Astrocyte of the cerebellum (primary cell): ENCODE data around the gene HTRA3.

Source experiments
- DNase-seq: peaks from one replicate; pipeline ENCODE4 v3.0.0-alpha.2; 2011; ENCODE audit warnings: low read depth
- H3K4me3 ChIP-seq: 2 replicates; pipeline ENCODE4 v1.5.1; 2011; ENCODE audit warnings: mild to moderate bottlenecking, low read depth, low read length, moderate library complexity
- CTCF ChIP-seq: IDR thresholded peaks from 2 replicates; pipeline ENCODE4 v1.5.1; 2012; ENCODE audit warnings: low read length, low read depth, moderate library complexity, mild to moderate bottlenecking; ENCODE audit errors: missing control alignments
- in situ Hi-C: cut with HindIII; loops from 2 replicates; pipeline ENCODE4 v1.10.0; 2017; ENCODE audit warnings: low sequenced_read_pairs

Gene HTRA3

GRCh38 chr4:8241211-8241779, 28.3 kb upstream of the HTRA3 start:
- H3K4me3 ChIP-seq: no peak overlapping the region
- TF ChIP-seq CTCF: no peak
- no peak for DNase-seq
- in situ Hi-C loops: no loop called here

GRCh38 chr4:8241895-8242696, 27.5 kb upstream of the HTRA3 start:
- peak; percentile 97 for TF ChIP-seq CTCF
- no peak overlapping the region for H3K4me3 ChIP-seq
- in situ Hi-C loops: no loop called here
- peak; percentile 92 for DNase-seq

- H3K4me3 ChIP-seq: no peak overlapping the region
- no peak for DNase-seq
- TF ChIP-seq CTCF: no peak
- in situ Hi-C loops: no loop called here
Observed at GRCh38 chr4:8242782-8243560, 26.6 kb upstream of the HTRA3 start.

DNA sequence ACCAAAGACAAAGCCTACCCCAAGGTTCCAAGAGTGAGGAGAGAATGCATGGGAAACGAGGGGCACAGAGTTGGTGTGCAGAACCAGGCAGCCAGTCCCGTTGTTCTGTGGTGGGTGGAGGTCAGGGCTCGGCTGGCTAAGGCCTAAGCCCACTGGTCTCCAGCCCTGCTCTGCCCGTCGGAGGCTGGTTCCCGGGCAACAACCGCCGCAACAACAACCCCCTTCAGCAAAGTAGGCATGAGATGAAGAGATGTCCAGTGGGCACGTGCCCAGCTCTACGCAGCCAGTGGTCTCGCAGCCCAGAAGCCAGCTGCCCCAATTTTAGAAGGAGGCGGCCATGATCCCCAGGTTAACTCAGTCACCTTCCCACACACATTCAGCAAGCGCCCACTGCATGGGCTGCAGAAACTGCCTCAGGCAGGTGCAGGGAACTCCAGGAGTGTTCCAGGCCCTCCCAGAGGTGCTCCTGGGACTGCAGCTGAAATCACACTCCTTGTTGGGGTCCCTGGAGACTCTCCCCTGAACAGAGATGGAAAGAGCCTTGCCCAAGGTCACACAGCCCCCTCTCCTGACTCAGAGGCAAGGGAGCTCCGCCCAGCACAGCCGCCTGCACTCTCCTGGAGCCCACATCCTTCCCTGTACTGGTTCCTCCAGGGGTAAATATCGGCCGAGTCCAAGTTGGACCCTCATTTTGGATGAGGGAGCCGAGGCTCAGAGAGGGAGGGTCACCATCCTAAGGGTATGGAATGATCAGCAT, 25.4 kb upstream of the HTRA3 start:
- TF ChIP-seq CTCF: no peak
- no peak overlapping the region for H3K4me3 ChIP-seq
- in situ Hi-C loops: no loop called here

DNA sequence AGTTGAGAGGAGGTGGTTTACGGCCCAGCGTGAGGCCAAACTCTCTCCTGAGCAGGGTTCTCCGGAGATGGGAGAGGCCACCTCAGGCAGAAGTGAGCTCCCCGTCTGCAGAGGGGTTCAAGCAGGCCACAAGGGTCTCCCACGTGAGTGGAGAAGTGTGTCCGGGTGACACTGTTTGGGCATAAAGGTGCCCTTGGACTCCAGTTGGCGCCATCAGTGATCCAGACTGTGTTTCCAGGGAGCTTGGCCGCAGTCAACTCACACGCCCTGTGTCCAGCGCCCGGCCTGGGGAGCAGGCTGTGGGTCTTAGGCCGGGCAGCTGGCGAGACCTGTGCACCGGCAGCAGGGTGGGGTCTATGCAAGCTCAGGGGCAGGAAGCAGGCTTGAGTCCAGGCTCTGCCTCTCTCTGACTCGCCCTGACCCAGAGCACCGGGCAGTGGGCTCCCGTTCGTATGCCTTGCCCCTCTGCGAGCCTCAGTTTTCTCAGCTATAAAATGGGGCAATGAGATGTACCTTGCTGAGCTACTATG, 24.6 kb upstream of the HTRA3 start:
- in situ Hi-C loops: no loop called here
- no peak for DNase-seq
- no peak overlapping the region for H3K4me3 ChIP-seq
- TF ChIP-seq CTCF: no peak

More for the DNA sequence above, 25.4 kb upstream of the HTRA3 start:
- DNase-seq: no peak
